Measurements from ENCODE around the gene OR8G5.
"Not testable (repeated sequence)": the region's sequence is repeated elsewhere in the genome, so short reads cannot be mapped to it uniquely, and the experiment has no call there.

Gene OR8G5

GRCh38 chr11:124256076-124256475 lies at the start of gene OR8G5:
OR8G5 (plus strand) TSS chr11:124256376; CDS start chr11:124264932, 8,556 bp downstream.
- no peak for DNase-seq (ENCODE audit: low read depth in 2 of 2)

DNA sequence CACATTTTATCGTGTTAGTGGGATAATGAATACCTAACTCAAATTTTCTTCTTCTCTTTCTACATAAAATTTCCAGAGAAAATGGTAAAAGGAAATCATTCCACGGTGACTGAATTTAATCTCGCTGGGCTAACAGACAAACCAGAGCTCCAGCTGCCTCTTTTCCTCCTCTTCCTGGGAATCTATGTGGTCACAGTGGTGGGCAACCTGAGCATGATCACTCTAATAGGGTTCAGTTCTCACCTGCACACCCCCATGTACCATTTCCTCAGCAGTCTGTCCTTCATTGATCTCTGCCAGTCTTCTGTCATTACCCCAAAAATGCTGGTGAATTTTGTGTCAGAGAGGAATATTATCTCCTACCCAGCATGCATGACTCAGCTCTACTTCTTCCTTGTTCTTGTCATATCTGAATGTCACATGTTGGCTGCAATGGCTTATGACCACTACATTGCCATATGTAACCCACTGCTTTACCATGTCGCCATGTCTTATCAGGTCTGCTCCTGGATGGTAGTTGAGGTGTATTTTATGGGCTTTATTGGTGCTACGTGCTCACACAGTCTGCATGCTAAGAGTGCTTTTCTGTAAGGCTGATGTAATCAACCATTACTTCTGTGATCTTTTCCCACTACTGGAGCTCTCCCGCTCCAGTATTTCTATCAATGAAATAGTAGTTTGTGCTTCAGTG lies 48.9 kb upstream of the OR8G5 start:
- no peak for DNase-seq (ENCODE audit: low read depth in 2 of 2)

DNA sequence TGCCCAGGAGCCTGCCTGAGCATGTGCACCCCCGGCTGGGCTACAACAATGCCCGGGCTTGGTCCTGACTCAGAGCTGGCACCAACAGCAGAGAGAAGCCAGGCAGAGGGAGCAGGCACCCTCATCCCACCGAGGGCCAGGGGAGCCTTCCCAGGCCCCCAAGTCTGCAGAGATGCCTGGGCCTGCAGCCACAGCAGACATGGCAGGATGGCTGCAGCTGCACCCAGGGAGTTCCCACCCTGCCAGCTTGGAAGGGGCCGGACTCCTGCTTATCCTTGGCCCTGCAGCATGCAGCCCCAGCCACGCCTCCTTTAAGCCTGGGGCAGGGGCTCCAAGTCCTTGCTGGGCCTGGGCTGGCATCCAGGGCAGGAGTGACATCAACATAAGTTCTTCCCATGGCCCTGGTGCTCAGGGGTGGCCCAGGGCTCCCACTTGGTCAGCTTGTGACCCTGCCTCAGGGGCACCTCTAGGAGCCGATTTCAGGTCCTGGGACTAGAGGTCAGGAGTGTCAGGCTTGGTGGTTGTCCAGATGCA lies 46.3 kb upstream of the OR8G5 start:
- no peak for DNase-seq (ENCODE audit: low read depth in 2 of 2)

DNA sequence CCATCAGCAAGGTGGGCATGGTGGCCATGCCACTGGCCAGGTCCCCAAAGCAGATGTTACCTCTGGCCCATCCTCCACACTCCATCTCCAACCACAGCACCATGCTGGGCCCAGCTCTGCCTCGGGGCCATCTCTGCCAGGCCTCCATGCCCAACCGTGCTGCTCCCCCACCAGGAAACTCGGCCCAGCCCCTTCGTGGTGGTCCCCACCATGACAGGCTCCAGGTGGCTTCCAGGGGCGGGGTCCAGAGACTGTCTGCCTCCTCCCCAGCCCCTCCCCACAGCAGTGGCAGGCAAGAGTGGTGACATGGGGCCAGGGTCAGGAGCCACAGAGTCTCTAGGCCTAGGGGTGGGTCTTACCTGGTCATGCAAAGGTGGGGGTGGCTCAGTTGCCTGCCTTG lies 45.8 kb upstream of the OR8G5 start:
- DNase-seq (ENCODE audit: low read depth in 2 of 2), result no peak

GRCh38 chr11:124211321-124211720 lies 44.9 kb upstream of the OR8G5 start:
- no peak for DNase-seq (ENCODE audit: low read depth in 2 of 2)

GRCh38 chr11:124214027-124214426 lies 42.1 kb upstream of the OR8G5 start:
- no peak for DNase-seq (ENCODE audit: low read depth in 2 of 2)

DNA sequence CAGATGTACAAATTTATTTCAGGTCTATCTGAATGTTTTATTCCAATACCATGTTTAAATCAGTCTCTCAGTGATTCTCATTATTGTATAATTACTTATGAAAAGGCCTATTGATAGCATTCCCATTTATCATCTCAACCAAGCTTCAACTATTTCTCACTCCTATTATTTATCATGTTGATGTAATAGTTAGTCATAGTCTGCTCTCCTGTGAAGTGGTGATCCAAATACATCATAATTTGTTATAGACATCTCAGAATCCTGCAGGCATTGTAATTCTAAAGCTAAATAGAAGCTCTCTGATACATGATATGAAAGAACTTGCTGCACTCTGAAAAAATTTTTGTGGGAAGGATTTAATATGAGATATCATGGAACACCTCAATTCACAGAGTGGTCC lies 37.0 kb upstream of the OR8G5 start:
- DNase-seq (ENCODE audit: low read depth in 2 of 2), result no peak

GRCh38 chr11:124222407-124222806 lies 33.8 kb upstream of the OR8G5 start:
- DNase-seq (ENCODE audit: low read depth in 2 of 2), result no peak

DNA sequence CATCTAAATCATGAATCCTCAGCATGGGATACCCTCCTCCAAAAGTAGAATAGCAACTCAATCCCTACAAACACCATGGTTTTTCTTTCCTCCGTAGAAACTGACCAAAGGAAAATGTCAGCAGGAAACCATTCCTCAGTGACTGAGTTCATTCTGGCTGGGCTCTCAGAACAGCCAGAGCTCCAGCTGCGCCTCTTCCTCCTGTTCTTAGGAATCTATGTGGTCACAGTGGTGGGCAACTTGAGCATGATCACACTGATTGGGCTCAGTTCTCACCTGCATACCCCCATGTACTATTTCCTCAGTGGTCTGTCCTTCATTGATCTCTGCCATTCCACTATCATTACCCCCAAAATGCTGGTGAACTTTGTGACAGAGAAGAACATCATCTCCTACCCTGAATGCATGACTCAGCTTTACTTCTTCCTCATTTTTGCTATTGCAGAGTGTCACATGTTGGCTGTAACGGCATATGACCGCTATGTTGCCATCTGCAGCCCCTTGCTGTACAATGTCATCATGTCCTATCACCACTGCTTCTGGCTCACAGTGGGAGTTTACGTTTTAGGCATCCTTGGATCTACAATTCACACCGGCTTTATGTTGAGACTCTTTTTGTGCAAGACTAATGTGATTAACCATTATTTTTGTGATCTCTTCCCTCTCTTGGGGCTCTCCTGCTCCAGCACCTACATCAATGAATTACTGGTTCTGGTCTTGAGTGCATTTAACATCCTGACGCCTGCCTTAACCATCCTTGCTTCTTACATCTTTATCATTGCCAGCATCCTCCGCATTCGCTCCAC lies 31.4 kb upstream of the OR8G5 start:
- DNase-seq (ENCODE audit: low read depth in 2 of 2), result not testable (repeated sequence)

DNA sequence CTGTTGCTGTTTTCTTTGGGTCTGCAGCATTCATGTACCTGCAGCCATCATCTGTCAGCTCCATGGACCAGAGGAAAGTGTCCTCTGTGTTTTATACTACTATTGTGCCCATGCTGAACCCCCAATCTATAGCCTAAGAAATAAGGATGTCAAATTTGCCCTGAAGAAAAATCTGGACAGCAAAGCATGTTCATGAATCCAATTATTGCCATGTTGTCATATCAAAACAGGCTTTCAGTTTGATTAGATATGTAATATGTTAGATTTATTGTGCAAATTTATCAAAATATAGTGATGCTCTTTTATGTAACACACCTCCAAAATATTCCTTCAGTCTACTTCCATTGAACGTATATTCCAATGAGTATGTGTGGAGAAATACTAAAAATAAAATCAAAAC lies 30.7 kb upstream of the OR8G5 start:
- DNase-seq (ENCODE audit: low read depth in 2 of 2), result no peak

DNA sequence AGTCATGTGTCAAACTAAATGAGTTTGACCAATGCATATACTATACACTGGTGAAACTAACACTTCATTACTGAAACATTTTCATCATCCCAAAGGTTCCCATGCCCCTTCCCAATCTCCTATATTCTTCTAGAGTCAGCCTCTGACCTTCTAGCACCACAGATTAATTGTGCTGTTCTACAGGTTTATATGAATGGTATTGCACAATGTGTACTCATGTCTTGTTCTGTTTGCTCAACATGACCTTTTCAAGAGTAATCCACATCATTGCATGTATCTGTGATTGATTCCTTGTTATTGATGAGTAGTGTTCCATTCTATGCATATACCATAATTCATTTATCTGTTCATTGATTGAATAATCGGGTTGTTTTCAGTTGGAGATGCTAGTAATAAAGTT lies 22.8 kb upstream of the OR8G5 start:
- DNase-seq (ENCODE audit: low read depth in 2 of 2), result no peak

GRCh38 chr11:124238512-124238911 lies 17.7 kb upstream of the OR8G5 start:
- no peak for DNase-seq (ENCODE audit: low read depth in 2 of 2)

DNA sequence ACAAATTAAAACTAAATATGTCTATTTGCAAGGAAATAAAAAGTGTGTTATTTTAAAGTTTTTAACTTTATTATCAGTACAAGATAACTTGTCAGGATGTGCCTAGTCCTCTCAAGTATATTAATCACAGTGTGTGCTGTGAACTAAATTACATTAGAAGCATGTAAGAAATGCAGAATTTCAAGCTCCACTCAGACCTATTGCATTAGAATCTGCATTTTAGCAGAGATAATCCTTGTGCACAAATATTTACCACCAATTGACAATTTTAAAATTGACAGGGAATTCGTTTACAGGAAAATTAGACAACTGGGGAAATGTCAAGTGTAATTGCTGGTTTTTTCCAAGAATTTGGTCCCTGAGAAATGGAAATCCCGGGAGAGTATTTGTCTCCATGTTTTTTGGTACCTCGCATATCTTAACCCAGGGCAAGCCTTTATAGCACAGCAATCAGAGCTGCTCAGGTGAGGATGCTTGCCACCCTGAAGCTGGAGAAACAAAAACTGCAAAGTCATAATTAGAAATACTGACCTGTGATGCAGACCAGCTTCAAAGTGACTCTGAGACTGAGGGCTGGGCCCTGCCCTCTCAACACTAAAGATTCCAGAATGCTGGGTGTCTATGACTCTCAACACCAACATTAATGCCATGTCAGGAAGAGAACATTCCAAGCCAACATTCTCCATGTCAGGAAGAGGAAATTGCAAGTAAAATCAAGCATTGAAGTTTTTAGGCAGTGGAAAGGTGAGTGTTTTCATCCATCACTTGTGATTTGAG lies 15.4 kb upstream of the OR8G5 start, which contains the start of gene OR8G1:
Gene OR8G1, plus strand, starts transcription at position 475 of the 777 bp plus-strand sequence. CDS start 8,581 bp downstream, outside the sequence.
- DNase-seq (ENCODE audit: low read depth in 2 of 2), result no peak

- not testable (repeated sequence) for DNase-seq (ENCODE audit: low read depth in 2 of 2)
These were observed 6.3 kb upstream of the OR8G5 start for GRCh38 chr11:124249869-124250268.

GRCh38 chr11:124265041-124265440 lies 8.9 kb downstream of the OR8G5 start:
- not testable (repeated sequence) for DNase-seq (ENCODE audit: low read depth in 2 of 2)

DNA sequence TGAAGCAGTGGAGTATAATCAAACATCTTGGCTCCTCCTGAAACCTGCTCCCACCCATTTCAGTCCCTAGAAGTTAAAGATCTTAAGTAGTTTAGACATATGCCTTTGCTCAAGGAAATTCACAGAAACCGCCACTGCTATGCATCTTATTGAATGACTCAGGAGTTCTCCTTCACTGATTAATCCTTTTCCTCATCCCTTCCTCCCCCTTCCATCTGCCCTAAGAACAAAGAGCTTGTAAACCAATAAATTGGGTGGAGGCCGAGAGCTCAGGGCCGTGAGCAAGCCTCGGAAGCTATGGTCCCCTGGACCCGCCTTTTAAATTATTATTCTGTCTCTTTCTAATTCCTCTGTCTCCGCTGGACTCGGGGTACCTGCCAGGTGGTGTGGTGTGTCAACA lies 14.7 kb downstream of the OR8G5 start:
- not testable (repeated sequence) for DNase-seq (ENCODE audit: low read depth in 2 of 2)

DNA sequence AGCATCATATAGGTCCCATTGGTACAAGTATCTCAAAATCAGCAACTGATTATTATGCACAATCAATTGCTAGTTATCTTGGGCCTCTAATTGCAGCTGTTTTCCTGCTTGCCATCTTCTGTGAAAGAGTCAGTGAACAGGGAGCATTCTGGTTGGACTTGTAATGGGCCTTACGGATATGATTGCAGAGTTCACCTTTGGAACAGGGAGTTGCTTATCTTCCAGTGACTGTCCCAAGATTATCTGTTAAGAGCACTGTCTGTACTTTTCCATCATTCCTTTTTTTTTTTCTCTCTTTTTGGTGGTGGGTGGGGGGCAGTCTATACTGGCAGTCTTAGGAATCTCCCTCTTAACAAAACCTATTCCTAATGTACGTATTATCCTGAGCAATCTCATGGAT lies 17.8 kb downstream of the OR8G5 start:
- no peak for DNase-seq (ENCODE audit: low read depth in 2 of 2)

DNA sequence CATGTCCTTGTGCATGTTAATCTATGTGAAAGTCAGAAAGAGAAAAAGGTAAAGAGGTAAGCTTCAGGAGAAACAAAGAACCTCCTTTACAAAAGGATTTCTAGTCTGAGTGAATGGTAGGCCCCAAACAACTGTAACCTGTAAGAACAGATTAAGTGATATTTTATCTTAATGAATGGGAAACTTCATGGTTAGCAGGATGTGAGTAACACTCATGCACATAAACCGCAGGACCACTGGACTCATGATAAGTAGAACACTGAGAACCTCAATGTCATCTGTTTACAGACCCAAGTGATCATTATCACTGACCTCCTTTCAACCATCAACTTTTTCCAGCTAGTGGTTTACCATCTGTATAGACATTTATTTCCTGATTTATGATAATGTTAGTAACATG lies 19.9 kb downstream of the OR8G5 start:
- DNase-seq (ENCODE audit: low read depth in 2 of 2), result no peak

GRCh38 chr11:124277207-124277606 lies 21.0 kb downstream of the OR8G5 start:
- DNase-seq (ENCODE audit: low read depth in 2 of 2), result no peak

DNA sequence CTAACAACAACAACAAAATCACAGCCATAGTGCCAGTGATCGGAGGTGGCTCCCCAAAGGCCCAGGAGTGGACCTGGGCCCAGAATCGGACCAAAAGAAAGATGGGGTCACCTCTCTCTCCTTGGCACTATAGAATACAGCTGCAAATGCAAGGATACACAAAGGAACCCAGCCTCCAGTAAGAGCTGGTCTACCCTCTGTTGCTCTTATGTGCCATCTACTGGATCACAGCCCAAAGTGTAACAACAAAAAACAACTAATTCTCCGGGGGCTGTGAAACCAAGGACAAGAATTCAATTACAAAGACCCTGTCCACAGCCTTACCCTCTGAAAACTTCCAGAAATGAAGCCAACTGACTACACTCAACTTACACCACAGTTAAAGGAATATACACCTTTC lies 21.6 kb downstream of the OR8G5 start:
- no peak for DNase-seq (ENCODE audit: low read depth in 2 of 2)

GRCh38 chr11:124278261-124278660 lies 22.1 kb downstream of the OR8G5 start:
- no peak for DNase-seq (ENCODE audit: low read depth in 2 of 2)

All from stimulated activated CD8-positive, alpha-beta memory T cell treated with anti-CD3 and anti-CD28 coated beads, Interleukin-15, amount 100 ng/mL, for 4 hours (primary cell).